ENCODE data around the gene SCN5A. TPM values are rescaled to one million over a fixed set of nuclear protein-coding genes. Genes with fewer than 3 reads are reported as not detected.

SCN5A gene
- total RNA-seq, 1 donor from 2014 or later = not detected

GRCh38 chr3:38652934-38653333 lies 3.4 kb upstream of the SCN5A start:
- peaks cover 30% of the 10 kb centered on the region for H3K27me3 Mint-ChIP-seq
- H3K4me1 Mint-ChIP-seq = peaks cover 7% of the 10 kb centered on the region
- no peaks in the 10 kb centered on the region for H3K36me3 Mint-ChIP-seq (ENCODE audit: low read depth)
- no peaks in the 10 kb centered on the region for H3K9me3 Mint-ChIP-seq
- DNase-seq (no peak), ATAC-seq (ENCODE audit: low read depth) (no peak)
- intact Hi-C loops (cut with micrococcal nuclease) = no loop called here
- no peak for TF ChIP-seq CTCF (IDR thresholded peaks at IDR 0.05)
- H3K4me3 Mint-ChIP-seq = no peak overlapping the region
- no peak overlapping the region for H3K27ac Mint-ChIP-seq
- ChIA-PET CTCF (interaction anchor here (1.0 kb wide), 1 partner anchor 132 kb away, joined by 4 read pairs; no protein-coding TSS in a partner anchor), POLR2A (no interaction called here)

DNA sequence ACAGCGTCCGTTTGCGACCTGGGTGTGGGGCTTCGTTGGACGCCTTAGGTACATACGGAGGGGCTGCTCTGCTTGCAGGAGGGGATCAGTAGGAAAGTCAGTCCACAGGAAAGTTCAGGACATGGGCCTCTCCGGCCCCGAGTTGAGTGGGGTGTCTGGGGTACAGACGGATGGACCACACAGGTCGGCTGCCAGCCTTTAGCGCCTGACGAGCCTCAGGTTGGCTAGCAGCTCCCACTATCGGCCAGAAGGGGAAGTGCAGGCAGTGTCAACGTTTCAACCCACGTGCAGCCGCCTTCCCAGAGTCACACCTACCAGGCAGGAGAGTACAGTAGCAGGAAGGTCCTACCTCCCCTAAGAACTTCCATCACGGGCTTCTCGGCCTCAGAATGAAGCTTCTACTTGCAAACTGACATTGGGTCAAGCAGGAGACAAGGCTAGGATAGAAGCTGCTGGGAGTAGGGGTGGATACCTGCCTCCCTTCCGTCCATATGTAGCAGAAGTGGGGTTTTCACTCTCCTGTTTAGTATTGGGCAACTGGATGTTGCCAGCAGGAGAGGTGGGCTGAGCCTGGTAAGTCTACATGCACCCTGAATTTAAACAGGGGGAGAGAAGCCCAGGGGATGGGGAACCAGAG lies 1.8 kb upstream of the SCN5A start:
- peak; percentile 50 for TF ChIP-seq CTCF (IDR thresholded peaks at IDR 0.05)
- no peaks in the 10 kb centered on the region for H3K36me3 Mint-ChIP-seq (ENCODE audit: low read depth)
- H3K9me3 Mint-ChIP-seq = no peaks in the 10 kb centered on the region
- no peak overlapping the region for H3K4me3 Mint-ChIP-seq
- peak; percentile 66 for ATAC-seq (ENCODE audit: low read depth)
- peak; percentile 35 for DNase-seq
- H3K27ac Mint-ChIP-seq = no peak overlapping the region
- ChIA-PET CTCF (interaction anchor here (1.2 to 1.4 kb wide), 3 partner anchors 9 to 131 kb away, joined by 4 to 5 read pairs (median 5); no protein-coding TSS in a partner anchor), POLR2A (no interaction called here)
- peaks cover 7% of the 10 kb centered on the region for H3K4me1 Mint-ChIP-seq
- intact Hi-C loops (cut with micrococcal nuclease) = loop anchor here (1.0 kb wide), 2 partner anchors 130 to 155 kb away; partner anchors contain the start of gene EXOG
- peaks cover 20% of the 10 kb centered on the region for H3K27me3 Mint-ChIP-seq

GRCh38 chr3:38650248-38650951 lies 913 bp upstream of the SCN5A start:
- DNase-seq = no peak
- TF ChIP-seq CTCF (IDR thresholded peaks at IDR 0.05) = no peak
- POLR2A ChIA-PET = no interaction called here
- ATAC-seq (ENCODE audit: low read depth) = no peak
- peaks cover 7% of the 10 kb centered on the region for H3K4me1 Mint-ChIP-seq
- intact Hi-C loops (cut with micrococcal nuclease) = no loop called here
- CTCF ChIA-PET = interaction anchor here (1.2 to 1.4 kb wide), 3 partner anchors 8 to 130 kb away, joined by 4 to 5 read pairs (median 5); no protein-coding TSS in a partner anchor
- H3K9me3 Mint-ChIP-seq = no peaks in the 10 kb centered on the region
- H3K27ac Mint-ChIP-seq = no peak overlapping the region
- H3K36me3 Mint-ChIP-seq (ENCODE audit: low read depth) = no peaks in the 10 kb centered on the region
- peaks cover 13% of the 10 kb centered on the region for H3K27me3 Mint-ChIP-seq
- H3K4me3 Mint-ChIP-seq = no peak overlapping the region

DNA sequence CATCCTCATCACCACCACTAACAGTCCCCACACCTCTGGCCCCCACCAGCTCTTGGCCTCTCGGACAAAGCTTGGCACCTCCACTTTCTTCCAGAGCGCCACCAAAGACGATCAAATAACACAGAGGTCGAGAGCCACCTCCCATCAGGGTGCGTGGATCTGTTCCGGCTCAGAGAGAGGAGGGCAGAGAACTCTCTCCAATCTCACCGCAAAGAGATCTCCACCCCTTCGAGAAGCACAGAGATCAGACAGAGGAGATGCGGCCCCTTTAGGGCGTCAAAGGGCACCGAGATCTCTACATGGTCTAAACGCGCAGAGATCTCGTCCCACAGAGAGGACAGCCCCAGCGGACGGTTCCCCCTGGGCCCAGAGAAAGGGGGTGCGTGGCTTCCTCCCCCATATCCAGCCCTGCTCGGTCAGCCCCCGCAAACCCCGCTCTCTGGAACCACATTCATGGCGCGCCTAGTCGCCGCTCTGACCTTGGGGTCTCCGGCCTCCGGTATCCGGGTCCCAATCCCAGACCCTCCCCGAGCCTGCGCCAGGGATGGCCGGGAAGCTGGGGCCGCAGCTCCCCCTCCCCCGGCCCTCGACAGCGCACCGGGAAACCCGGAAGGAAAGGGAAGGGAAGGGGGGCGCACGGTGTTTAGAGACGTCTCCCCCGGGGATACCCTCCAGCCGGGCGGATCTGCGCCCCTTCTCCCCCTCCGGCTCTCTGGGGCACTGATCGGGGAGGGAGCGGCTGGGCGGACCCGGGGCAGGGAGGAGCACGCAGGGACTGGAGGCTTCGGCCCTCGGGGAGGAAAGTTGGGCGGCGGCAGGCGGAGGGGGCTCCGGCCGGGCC lies 608 bp downstream of the SCN5A start:
- TF ChIP-seq CTCF (IDR thresholded peaks at IDR 0.05) = no peak
- Mint-ChIP-seq H3K36me3 (ENCODE audit: low read depth) (no peaks in the 10 kb centered on the region), H3K9me3 (no peaks in the 10 kb centered on the region), H3K27me3 (peaks cover 12% of the 10 kb centered on the region), H3K4me3 (peak overlapping the region; percentile 65), H3K4me1 (peaks cover 7% of the 10 kb centered on the region), H3K27ac (no peak overlapping the region)
- no peak for DNase-seq
- ChIA-PET CTCF (no interaction called here), POLR2A (no interaction called here)
- intact Hi-C loops (cut with micrococcal nuclease) = no loop called here
- ATAC-seq (ENCODE audit: low read depth) = no peak
